CD4-positive, alpha-beta T cell (primary cell): ENCODE measurements around the gene MS4A4E. TPM values are rescaled to one million over a fixed set of nuclear protein-coding genes. Genes with fewer than 3 reads are reported as not detected.

Experiments used
- ATAC-seq: fragments of 200-7000 bp; cut with Tn5 transposase; one replicate; pipeline ENCODE4 v1.10.0; 2022; ENCODE audit warnings: mild to moderate bottlenecking; ENCODE audit not compliant: poor library complexity
- CTCF ChIA-PET: fragments of 350-600 bp; sonication (Branson Sonifier 250); formaldehyde crosslinking; loops from one replicate; lab custom pipeline; 2021; ENCODE audit warnings: antibody characterized with exemption, inconsistent platforms; lab: Charles Lee
- POLR2A ChIA-PET: fragments of 350-600 bp; sonication (Branson Sonifier 250); formaldehyde crosslinking; loops from one replicate; lab custom pipeline; 2021; ENCODE audit warnings: antibody characterized with exemption, inconsistent platforms; lab: Charles Lee
- DNase-seq, 14 experiments: peaks; one replicate each; pipeline ENCODE4 v3.0.0-alpha.2; 2013 to 2020; ENCODE audit warnings: mixed read lengths in 2 of 14
- H3K27ac ChIP-seq, 2 donors: one replicate each; pipeline versions ENCODE4 v1.5.1 to v1.7.0; 2013; ENCODE audit warnings: low read length in 2 of 2, low read depth in 1 of 2, mild to moderate bottlenecking in 1 of 2
- H3K27me3 ChIP-seq, 2 experiments: 1 replicate in 1 of 2; 2 replicates in 1 of 2; pipeline versions ENCODE4 v1.6.1 to v1.7.0; 2013; ENCODE audit warnings: low read length in 2 of 2, control low read depth in 1 of 2, mild to moderate bottlenecking in 1 of 2, moderate library complexity in 1 of 2; ENCODE audit not compliant: insufficient read depth in 2 of 2, control insufficient read depth in 1 of 2
- H3K36me3 ChIP-seq: one replicate; pipeline ENCODE4 v1.6.1; 2013; ENCODE audit warnings: low read length, control low read depth; ENCODE audit not compliant: insufficient read depth
- H3K4me1 ChIP-seq: one replicate; pipeline ENCODE4 v1.6.1; 2013; ENCODE audit warnings: low read length, control low read depth; ENCODE audit not compliant: insufficient read depth
- H3K4me3 ChIP-seq: one replicate; pipeline ENCODE4 v1.5.1; 2013; ENCODE audit warnings: mild to moderate bottlenecking, low read length, moderate library complexity
- H3K9me3 ChIP-seq, 2 experiments: 1 replicate in 1 of 2; 2 replicates in 1 of 2; pipeline versions ENCODE4 v1.6.1 to v1.7.0; 2013; ENCODE audit warnings: low read length in 2 of 2, mild to moderate bottlenecking in 2 of 2, control low read depth in 1 of 2, moderate library complexity in 1 of 2; ENCODE audit not compliant: control insufficient read depth in 1 of 2, insufficient read depth in 1 of 2
- H3K27ac Mint-ChIP-seq: one replicate; pipeline ENCODE4 v1.8.0; 2020; ENCODE audit warnings: mixed read lengths
- H3K27me3 Mint-ChIP-seq: one replicate; pipeline ENCODE4 v1.8.0; 2021; ENCODE audit warnings: mixed read lengths
- H3K36me3 Mint-ChIP-seq: one replicate; pipeline ENCODE4 v1.8.0; 2021; ENCODE audit warnings: low read depth, mixed read lengths
- H3K4me1 Mint-ChIP-seq: one replicate; pipeline ENCODE4 v1.8.0; 2021; ENCODE audit warnings: low read depth, mixed read lengths
- H3K4me3 Mint-ChIP-seq: one replicate; pipeline ENCODE4 v1.8.0; 2020; ENCODE audit warnings: mild to moderate bottlenecking, mixed read lengths
- H3K9me3 Mint-ChIP-seq: one replicate; pipeline ENCODE4 v1.8.0; 2020; ENCODE audit warnings: mixed read lengths
- CTCF ChIP-seq: fragments of 200-600 bp; IDR thresholded peaks from one replicate; pipeline ENCODE4 v1.8.0; 2022; ENCODE audit warnings: antibody characterized with exemption, mild to moderate bottlenecking
- intact Hi-C, 2 experiments: fragments of 100-400 bp; cut with DNase I in 1 of 2; cut with micrococcal nuclease in 1 of 2; formaldehyde crosslinking; loops; one replicate each; pipeline versions ENCODE4 v1.15.1 to v1.9.0; 2023 to 2025; cut with DNase I, micrococcal nuclease
- total RNA-seq, 174 experiments: library from RNA in 2 of 174; stranded (reverse) in 2 of 174; gene quantifications; one replicate each; pipeline ENCODE4 v1.2.3 and lab custom pipeline; 2021 to 2026

The MS4A4E gene
- total RNA-seq, 2 experiments from 2014 or later = not detected

DNA sequence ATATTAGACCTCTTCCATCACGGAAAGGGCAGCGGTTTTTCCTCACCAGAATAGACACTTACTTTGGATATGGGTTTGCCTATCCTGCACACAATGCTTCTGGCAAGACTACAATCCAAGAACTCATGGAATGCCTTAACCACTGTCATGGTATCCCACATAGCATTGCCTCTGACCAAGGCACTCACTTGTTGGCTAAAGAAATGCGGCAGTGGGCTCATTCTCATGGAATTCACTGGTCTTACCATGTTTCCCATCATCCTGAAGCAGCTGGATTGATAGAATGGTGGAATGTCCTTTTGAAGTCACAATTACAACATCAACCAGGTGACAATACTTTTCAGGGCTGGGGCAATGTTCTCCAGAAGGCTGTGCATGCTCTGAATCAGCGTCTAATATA, 20.8 kb downstream of the MS4A4E start:
- Histone ChIP-seq H3K4me3 (no peak overlapping the region), H3K9me3 (no peaks in the 10 kb centered on the region), H3K36me3 (no peaks in the 10 kb centered on the region), H3K27ac (no peak overlapping the region), H3K4me1 (no peaks in the 10 kb centered on the region), H3K27me3 (no peaks in the 10 kb centered on the region)
- no peak overlapping the region for H3K27ac Mint-ChIP-seq
- no peak for TF ChIP-seq CTCF
- ChIA-PET CTCF (no interaction called here), POLR2A (no interaction called here)
- no peaks in the 10 kb centered on the region for H3K9me3 Mint-ChIP-seq
- H3K36me3 Mint-ChIP-seq = no peaks in the 10 kb centered on the region
- intact Hi-C loops = no loop called here
- H3K27me3 Mint-ChIP-seq = no peaks in the 10 kb centered on the region
- H3K4me1 Mint-ChIP-seq = no peaks in the 10 kb centered on the region
- ATAC-seq (no peak), DNase-seq (no peak)
- H3K4me3 Mint-ChIP-seq = no peak overlapping the region

- no peaks in the 10 kb centered on the region for H3K9me3 ChIP-seq
- no peaks in the 10 kb centered on the region for H3K4me1 Mint-ChIP-seq
- H3K4me1 ChIP-seq = no peaks in the 10 kb centered on the region
- ATAC-seq (no peak), DNase-seq (no peak)
- no peaks in the 10 kb centered on the region for H3K9me3 Mint-ChIP-seq
- no peak for TF ChIP-seq CTCF
- no peak overlapping the region for H3K4me3 ChIP-seq
- ChIA-PET CTCF (no interaction called here), POLR2A (no interaction called here)
- no peaks in the 10 kb centered on the region for H3K36me3 ChIP-seq
- intact Hi-C loops = no loop called here
- H3K27ac ChIP-seq = no peak overlapping the region
- no peak overlapping the region for H3K4me3 Mint-ChIP-seq
- H3K27me3 ChIP-seq = no peaks in the 10 kb centered on the region
- H3K27me3 Mint-ChIP-seq = peaks cover 4% of the 10 kb centered on the region
- H3K36me3 Mint-ChIP-seq = no peaks in the 10 kb centered on the region
- no peak overlapping the region for H3K27ac Mint-ChIP-seq
Measured at GRCh38 chr11:60221692-60222091, 21.2 kb downstream of the MS4A4E start.

DNA sequence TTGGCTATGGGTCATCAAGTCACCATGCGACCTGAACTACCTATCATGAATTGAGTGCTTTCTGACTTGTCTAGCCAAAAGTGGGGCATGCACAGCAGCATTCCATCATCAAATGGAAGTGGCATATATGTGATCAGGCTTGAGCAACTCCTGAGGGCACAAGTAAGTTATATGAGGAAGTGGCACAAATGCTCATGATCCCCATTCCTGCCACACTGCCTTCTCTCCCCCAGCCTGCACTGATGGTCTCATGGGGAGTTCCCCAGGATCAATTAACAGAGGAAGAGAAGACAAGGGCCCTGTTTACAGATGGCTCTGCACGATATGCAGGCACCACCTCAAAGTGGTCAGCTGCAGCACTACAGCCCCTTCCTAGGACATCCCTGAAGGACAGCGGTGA, 21.8 kb downstream of the MS4A4E start:
- Histone ChIP-seq H3K27me3 (no peaks in the 10 kb centered on the region), H3K4me1 (no peaks in the 10 kb centered on the region), H3K36me3 (no peaks in the 10 kb centered on the region), H3K27ac (no peak overlapping the region), H3K4me3 (no peak overlapping the region), H3K9me3 (no peaks in the 10 kb centered on the region)
- intact Hi-C loops = no loop called here
- no peak for TF ChIP-seq CTCF
- H3K27me3 Mint-ChIP-seq = peaks cover 7% of the 10 kb centered on the region
- no peak overlapping the region for H3K27ac Mint-ChIP-seq
- H3K9me3 Mint-ChIP-seq = no peaks in the 10 kb centered on the region
- no peak for ATAC-seq
- POLR2A ChIA-PET = no interaction called here
- no peaks in the 10 kb centered on the region for H3K36me3 Mint-ChIP-seq
- CTCF ChIA-PET = no interaction called here
- no peak overlapping the region for H3K4me3 Mint-ChIP-seq
- DNase-seq = no peak
- no peaks in the 10 kb centered on the region for H3K4me1 Mint-ChIP-seq
